CD8-positive, alpha-beta memory T cell (primary cell): ENCODE measurements around the gene COG2. TPM values are rescaled to one million over a fixed set of nuclear protein-coding genes. Genes with fewer than 3 reads are reported as not detected.

Experiments used
- CTCF ChIA-PET: fragments of 350-600 bp; sonication (Branson Sonifier 250); formaldehyde crosslinking; loops from one replicate; lab custom pipeline; 2021; ENCODE audit warnings: antibody characterized with exemption; lab: Charles Lee
- POLR2A ChIA-PET: fragments of 350-600 bp; sonication (Branson Sonifier 250); formaldehyde crosslinking; loops from one replicate; lab custom pipeline; 2021; ENCODE audit warnings: antibody characterized with exemption; lab: Charles Lee
- DNase-seq, 5 donors: peaks; one replicate each; pipeline versions ENCODE4 v3.0.0 to v3.0.0-alpha.2; 2020 to 2022; ENCODE audit warnings: mixed read lengths in 1 of 5
- H3K27ac ChIP-seq: one replicate; pipeline ENCODE4 v1.7.0; 2013; ENCODE audit warnings: low read depth, mild to moderate bottlenecking, low read length, moderate library complexity
- H3K27me3 ChIP-seq: 2 replicates; pipeline ENCODE4 v1.7.0; 2013; ENCODE audit warnings: low read length, mild to moderate bottlenecking; ENCODE audit not compliant: insufficient read depth, poor library complexity, severe bottlenecking
- H3K36me3 ChIP-seq: 2 replicates; pipeline ENCODE4 v1.7.0; 2013; ENCODE audit warnings: mild to moderate bottlenecking, low read length, moderate library complexity; ENCODE audit not compliant: insufficient read depth
- H3K4me1 ChIP-seq: 2 replicates; pipeline ENCODE4 v1.7.0; 2013; ENCODE audit warnings: mild to moderate bottlenecking, low read length, moderate library complexity; ENCODE audit not compliant: insufficient read depth
- H3K4me3 ChIP-seq: 2 replicates; pipeline ENCODE4 v1.7.0; 2013; ENCODE audit warnings: mild to moderate bottlenecking, low read length
- H3K9me3 ChIP-seq: 2 replicates; pipeline ENCODE4 v1.7.0; 2013; ENCODE audit warnings: mild to moderate bottlenecking, low read length
- H3K27ac Mint-ChIP-seq, 8 donors: one replicate each; pipeline ENCODE4 v1.8.0; 2020 to 2021; ENCODE audit warnings: mixed read lengths in 8 of 8, mild to moderate bottlenecking in 6 of 8, inconsistent platforms in 3 of 8, moderate library complexity in 3 of 8
- H3K27me3 Mint-ChIP-seq, 2 donors: one replicate each; pipeline ENCODE4 v1.8.0; 2020 to 2021; ENCODE audit warnings: mixed read lengths in 2 of 2, mild to moderate bottlenecking in 1 of 2, moderate library complexity in 1 of 2
- H3K36me3 Mint-ChIP-seq, 3 donors: one replicate each; pipeline ENCODE4 v1.8.0; 2020 to 2021; ENCODE audit warnings: mixed read lengths in 3 of 3, inconsistent platforms in 1 of 3, mild to moderate bottlenecking in 1 of 3
- H3K4me1 Mint-ChIP-seq, 3 donors: one replicate each; pipeline ENCODE4 v1.8.0; 2020 to 2021; ENCODE audit warnings: mixed read lengths in 3 of 3, inconsistent platforms in 1 of 3, mild to moderate bottlenecking in 1 of 3
- H3K4me3 Mint-ChIP-seq, 7 donors: one replicate each; pipeline ENCODE4 v1.8.0; 2020 to 2021; ENCODE audit warnings: mixed read lengths in 7 of 7, mild to moderate bottlenecking in 6 of 7, moderate library complexity in 4 of 7, inconsistent platforms in 2 of 7
- H3K9me3 Mint-ChIP-seq, 5 donors: one replicate each; pipeline ENCODE4 v1.8.0; 2020 to 2022; ENCODE audit warnings: mixed read lengths in 5 of 5, mild to moderate bottlenecking in 3 of 5, moderate library complexity in 2 of 5, inconsistent platforms in 1 of 5
- polyA plus RNA-seq: library from polyadenylated mRNA; unstranded; fragments of 300-500 nt; fragmentation: Illumina TruSeq; gene quantifications from one replicate; pipeline ENCODE4 v1.2.3, GENCODE V29; 2021
- total RNA-seq, 2 experiments: library from RNA; stranded (reverse); gene quantifications; one replicate each; pipeline ENCODE4 v1.2.3, GENCODE V29; 2021

COG2 gene
- total and polyA plus RNA-seq, 3 experiments from 2014 or later = 35.0 to 47.5 (median 45.0) TPM

DNA sequence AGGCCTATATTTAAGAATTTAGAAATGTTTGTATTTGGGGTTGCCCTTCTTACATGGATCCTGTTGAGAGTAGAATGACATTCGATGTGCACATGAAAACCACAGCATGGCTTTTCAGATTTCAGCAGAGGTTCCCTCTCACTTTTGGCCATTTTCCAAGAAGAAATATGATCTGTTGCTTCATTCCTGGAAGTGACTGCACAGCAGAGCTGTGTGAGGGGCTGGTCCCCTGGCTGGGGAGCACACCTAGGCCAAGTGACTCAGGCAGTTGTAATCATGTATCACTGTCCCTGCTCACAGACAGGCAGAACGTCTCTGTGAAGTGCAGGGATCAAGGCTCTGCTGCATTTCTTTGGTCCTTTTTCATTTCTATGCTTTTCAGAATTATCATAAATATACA is 39.3 kb downstream of the COG2 start:
- Histone ChIP-seq H3K27me3 (no peaks in the 10 kb centered on the region), H3K4me3 (no peak overlapping the region), H3K36me3 (peaks cover 57% of the 10 kb centered on the region), H3K9me3 (no peaks in the 10 kb centered on the region), H3K4me1 (peaks cover 6% of the 10 kb centered on the region), H3K27ac (no peak overlapping the region)
- peaks cover 15 to 25% (median 15%) of the 10 kb centered on the region in 3 donors for H3K4me1 Mint-ChIP-seq
- H3K4me3 Mint-ChIP-seq = no peak overlapping the region
- peak overlapping the region in 1 of 8 donors; percentile 40 for H3K27ac Mint-ChIP-seq
- H3K36me3 Mint-ChIP-seq = peaks cover 0 to 93% (median 24%) of the 10 kb centered on the region in 3 donors
- POLR2A ChIA-PET = no interaction called here
- CTCF ChIA-PET = interaction anchor here (1.7 kb wide), 1 partner anchor 39 kb away, joined by 4 read pairs; no protein-coding TSS in a partner anchor
- no peak for DNase-seq
- no peaks in the 10 kb centered on the region for H3K9me3 Mint-ChIP-seq
- H3K27me3 Mint-ChIP-seq = no peaks in the 10 kb centered on the region

DNA sequence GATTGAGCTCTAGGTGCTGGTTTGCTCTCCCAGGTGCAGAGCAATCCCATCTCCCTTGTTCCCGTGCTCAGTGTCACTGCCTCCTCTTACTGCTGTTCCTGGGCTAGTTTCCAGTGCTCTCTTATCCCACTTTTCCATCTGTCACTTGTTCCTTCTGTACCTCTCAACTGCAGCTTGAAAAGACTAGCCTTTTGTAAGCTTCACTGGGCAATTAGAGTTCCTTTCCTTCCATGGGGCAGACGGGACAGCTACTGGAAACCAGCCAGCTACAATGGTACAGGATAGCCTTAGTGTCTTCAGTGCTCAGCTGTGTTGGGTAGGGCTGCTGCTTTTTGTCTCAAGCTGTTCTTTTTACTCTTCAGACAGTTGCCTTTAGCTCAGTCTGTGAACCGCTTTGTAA is 40.0 kb downstream of the COG2 start:
- Histone ChIP-seq H3K27me3 (no peaks in the 10 kb centered on the region), H3K36me3 (peaks cover 64% of the 10 kb centered on the region), H3K4me1 (peaks cover 6% of the 10 kb centered on the region), H3K27ac (no peak overlapping the region), H3K9me3 (no peaks in the 10 kb centered on the region), H3K4me3 (no peak overlapping the region)
- Mint-ChIP-seq H3K4me1 (peaks cover 15 to 25% (median 15%) of the 10 kb centered on the region in 3 donors), H3K27ac (peak overlapping the region in 6 of 8 donors; percentile 18 to 76 (median 42)), H3K36me3 (peaks cover 0 to 95% (median 26%) of the 10 kb centered on the region in 3 donors), H3K27me3 (no peaks in the 10 kb centered on the region), H3K4me3 (no peak overlapping the region), H3K9me3 (no peaks in the 10 kb centered on the region)
- ChIA-PET CTCF (interaction anchor here (1.2 to 1.7 kb wide), 2 partner anchors 39 to 40 kb away, joined by 3 to 4 read pairs; no protein-coding TSS in a partner anchor), POLR2A (interaction anchor here (1.0 kb wide), 1 partner anchor 40 kb away, joined by 4 read pairs; the partner anchor contains the start of gene COG2)
- no peak for DNase-seq

DNA sequence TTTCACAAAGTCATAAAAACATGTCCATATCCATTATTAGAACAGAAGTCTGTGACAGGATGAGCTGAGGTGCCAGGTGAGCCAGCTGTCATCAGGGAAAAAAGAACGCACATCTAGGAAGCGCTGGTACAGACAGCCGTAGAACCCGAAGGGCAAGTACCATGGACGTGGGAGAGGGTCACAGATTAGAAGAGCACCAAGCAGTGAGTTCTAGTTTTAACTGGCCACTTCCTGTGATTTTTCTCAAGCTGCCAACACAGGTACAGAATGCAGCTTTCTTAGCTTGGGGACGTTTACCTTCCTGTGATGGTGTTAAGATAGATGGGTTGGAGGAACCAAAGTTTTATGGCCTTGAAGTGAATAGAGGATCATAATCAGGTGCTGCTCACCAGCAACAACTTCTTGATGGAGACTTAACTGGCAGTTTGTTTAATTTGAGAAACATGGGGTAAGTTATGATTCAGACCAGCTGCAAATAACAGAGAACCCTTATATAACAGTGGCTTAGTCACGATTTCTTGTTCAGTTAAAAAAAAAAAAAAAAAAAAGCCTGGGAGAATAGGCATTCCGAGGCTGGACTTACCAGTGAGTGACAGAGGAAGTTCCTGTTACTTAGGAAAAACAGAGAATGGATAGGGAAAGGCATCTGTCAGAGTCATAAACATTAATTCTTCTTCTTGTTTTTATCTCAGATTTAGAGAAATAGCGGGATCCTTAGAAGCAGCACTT is 40.8 kb downstream of the COG2 start:
- CTCF ChIA-PET = interaction anchor here (1.2 to 1.7 kb wide), 2 partner anchors 40 to 41 kb away, joined by 3 to 4 read pairs; no protein-coding TSS in a partner anchor
- Mint-ChIP-seq H3K27me3 (no peaks in the 10 kb centered on the region), H3K27ac (peak overlapping the region; percentile 40 to 86 (median 62)), H3K4me3 (peak overlapping the region in 5 of 7 donors; percentile 3 to 86 (median 58)), H3K36me3 (peaks cover 0 to 96% (median 26%) of the 10 kb centered on the region in 3 donors), H3K4me1 (peaks cover 15 to 25% (median 15%) of the 10 kb centered on the region in 3 donors), H3K9me3 (no peaks in the 10 kb centered on the region)
- peak in 1 of 5 donors; percentile 4 for DNase-seq
- Histone ChIP-seq H3K4me1 (peaks cover 6% of the 10 kb centered on the region), H3K36me3 (peaks cover 68% of the 10 kb centered on the region), H3K27ac (no peak overlapping the region), H3K9me3 (no peaks in the 10 kb centered on the region), H3K4me3 (no peak overlapping the region), H3K27me3 (no peaks in the 10 kb centered on the region)
- POLR2A ChIA-PET = interaction anchor here (1.0 kb wide), 1 partner anchor 41 kb away, joined by 4 read pairs; the partner anchor contains the start of gene COG2

DNA sequence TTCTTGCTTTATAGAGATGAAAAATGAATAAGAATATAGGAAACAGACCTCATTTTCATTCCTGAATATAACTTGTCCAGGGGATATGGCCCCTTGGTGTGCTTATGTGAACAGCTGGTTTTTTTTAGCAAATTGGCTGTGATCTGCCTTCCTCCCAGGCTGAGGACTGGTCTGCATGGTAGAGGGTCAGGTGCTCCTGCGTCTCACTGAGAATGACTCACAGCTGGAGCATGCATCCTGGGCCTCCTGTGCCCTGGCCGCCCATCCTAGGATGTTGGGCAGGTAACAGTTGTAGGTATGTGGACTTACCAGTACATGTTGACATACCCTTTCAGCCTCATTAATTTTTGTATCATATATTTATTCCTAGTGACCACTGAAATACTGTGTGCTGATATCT is 41.9 kb downstream of the COG2 start:
- H3K27me3 ChIP-seq = no peaks in the 10 kb centered on the region
- H3K36me3 ChIP-seq = peaks cover 68% of the 10 kb centered on the region
- CTCF ChIA-PET = interaction anchor here (1.0 kb wide), 1 partner anchor 12 kb away, joined by 3 read pairs; no protein-coding TSS in a partner anchor
- no peak overlapping the region for H3K27ac ChIP-seq
- H3K4me1 ChIP-seq = peaks cover 6% of the 10 kb centered on the region
- no peaks in the 10 kb centered on the region for H3K9me3 ChIP-seq
- DNase-seq = no peak
- no peak overlapping the region for H3K4me3 ChIP-seq
- Mint-ChIP-seq H3K27me3 (no peaks in the 10 kb centered on the region), H3K4me3 (no peak overlapping the region), H3K9me3 (no peaks in the 10 kb centered on the region), H3K27ac (peak overlapping the region in 1 of 8 donors; percentile 32), H3K36me3 (peaks cover 0 to 94% (median 23%) of the 10 kb centered on the region in 3 donors), H3K4me1 (peaks cover 15 to 25% (median 15%) of the 10 kb centered on the region in 3 donors)
- POLR2A ChIA-PET = no interaction called here

DNA sequence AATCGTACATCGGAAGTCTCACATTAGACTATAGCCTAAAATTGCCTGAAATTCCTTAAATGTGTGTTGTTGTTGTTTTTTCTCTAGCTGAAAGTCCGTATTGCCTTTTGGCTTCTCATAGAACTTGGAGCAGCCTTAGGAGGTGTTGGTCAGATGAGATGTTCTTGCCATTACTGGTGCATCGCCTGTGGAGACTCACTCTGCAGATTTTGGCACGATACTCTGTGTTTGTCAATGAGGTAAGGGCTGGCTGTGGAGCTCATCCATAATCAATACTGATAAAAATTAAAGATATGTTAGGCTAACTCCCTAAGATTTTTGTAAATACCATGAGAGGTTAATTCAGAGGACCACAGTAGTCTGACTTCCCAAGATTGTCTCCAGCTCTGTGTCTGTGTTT is 42.7 kb downstream of the COG2 start:
- ChIA-PET CTCF (no interaction called here), POLR2A (no interaction called here)
- Histone ChIP-seq H3K9me3 (no peaks in the 10 kb centered on the region), H3K4me3 (no peak overlapping the region), H3K27ac (no peak overlapping the region), H3K4me1 (peaks cover 6% of the 10 kb centered on the region), H3K36me3 (peaks cover 70% of the 10 kb centered on the region), H3K27me3 (no peaks in the 10 kb centered on the region)
- DNase-seq = no peak
- no peaks in the 10 kb centered on the region for H3K9me3 Mint-ChIP-seq
- H3K27me3 Mint-ChIP-seq = no peaks in the 10 kb centered on the region
- peaks cover 15 to 25% (median 15%) of the 10 kb centered on the region in 3 donors for H3K4me1 Mint-ChIP-seq
- H3K4me3 Mint-ChIP-seq = no peak overlapping the region
- peak overlapping the region in 1 of 8 donors; percentile 15 for H3K27ac Mint-ChIP-seq
- H3K36me3 Mint-ChIP-seq = peaks cover 0 to 94% (median 18%) of the 10 kb centered on the region in 3 donors

DNA sequence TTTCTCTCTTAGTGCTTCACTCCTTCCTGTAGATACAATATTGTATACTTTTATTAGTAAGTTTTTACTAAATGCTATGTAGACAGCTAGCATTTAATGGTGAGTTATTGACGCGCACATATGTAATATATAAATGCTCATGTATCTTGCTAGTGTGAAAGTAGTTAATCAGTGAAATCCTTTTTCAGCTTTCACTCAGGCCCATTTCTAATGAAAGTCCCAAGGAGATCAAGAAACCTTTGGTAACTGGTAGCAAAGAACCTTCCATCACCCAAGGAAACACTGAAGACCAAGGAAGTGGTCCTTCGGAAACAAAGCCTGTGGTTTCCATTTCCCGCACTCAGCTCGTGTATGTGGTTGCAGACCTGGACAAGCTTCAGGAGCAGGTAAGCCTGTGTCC is 44.5 kb downstream of the COG2 start:
- H3K27me3 Mint-ChIP-seq = no peaks in the 10 kb centered on the region
- peaks cover 15 to 18% (median 15%) of the 10 kb centered on the region in 3 donors for H3K4me1 Mint-ChIP-seq
- Histone ChIP-seq H3K36me3 (peaks cover 63% of the 10 kb centered on the region), H3K27ac (no peak overlapping the region), H3K27me3 (no peaks in the 10 kb centered on the region), H3K4me1 (peaks cover 6% of the 10 kb centered on the region), H3K4me3 (no peak overlapping the region), H3K9me3 (no peaks in the 10 kb centered on the region)
- no peak for DNase-seq
- no peak overlapping the region for H3K27ac Mint-ChIP-seq
- ChIA-PET CTCF (no interaction called here), POLR2A (no interaction called here)
- H3K4me3 Mint-ChIP-seq = no peak overlapping the region
- H3K36me3 Mint-ChIP-seq = peaks cover 0 to 91% (median 22%) of the 10 kb centered on the region in 3 donors
- H3K9me3 Mint-ChIP-seq = no peaks in the 10 kb centered on the region

DNA sequence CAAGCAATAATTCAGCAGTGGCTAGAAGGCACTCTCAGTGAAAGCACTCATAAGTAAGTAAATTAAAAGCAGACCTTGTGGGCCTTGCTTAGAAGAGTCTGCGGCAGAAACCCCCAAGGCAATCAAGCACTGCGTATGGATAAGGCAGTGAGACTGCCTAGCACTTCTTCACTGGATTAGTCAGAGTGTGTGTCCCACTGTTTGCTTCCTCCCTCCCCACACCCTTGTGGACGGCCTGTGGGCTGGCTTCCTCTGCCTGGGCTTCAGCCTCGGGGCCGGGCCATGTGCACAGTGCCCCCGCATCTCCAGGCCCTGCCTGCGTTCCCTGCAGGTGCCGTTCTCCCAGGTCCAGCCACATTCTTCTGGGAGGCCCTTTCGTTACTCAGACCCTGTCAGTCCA is 47.8 kb downstream of the COG2 start:
- Histone ChIP-seq H3K4me1 (no peaks in the 10 kb centered on the region), H3K27ac (no peak overlapping the region), H3K36me3 (peaks cover 43% of the 10 kb centered on the region), H3K27me3 (no peaks in the 10 kb centered on the region), H3K4me3 (no peak overlapping the region), H3K9me3 (no peaks in the 10 kb centered on the region)
- POLR2A ChIA-PET = no interaction called here
- no peak for DNase-seq
- no peaks in the 10 kb centered on the region for H3K9me3 Mint-ChIP-seq
- CTCF ChIA-PET = no interaction called here
- peaks cover 0 to 4% (median 0%) of the 10 kb centered on the region in 3 donors for H3K4me1 Mint-ChIP-seq
- H3K36me3 Mint-ChIP-seq = peaks cover 0 to 85% (median 27%) of the 10 kb centered on the region in 3 donors
- H3K27me3 Mint-ChIP-seq = peaks cover 0 to 1% of the 10 kb centered on the region in 2 donors
- peak overlapping the region in 2 of 8 donors; percentile 25 to 63 for H3K27ac Mint-ChIP-seq
- H3K4me3 Mint-ChIP-seq = no peak overlapping the region

DNA sequence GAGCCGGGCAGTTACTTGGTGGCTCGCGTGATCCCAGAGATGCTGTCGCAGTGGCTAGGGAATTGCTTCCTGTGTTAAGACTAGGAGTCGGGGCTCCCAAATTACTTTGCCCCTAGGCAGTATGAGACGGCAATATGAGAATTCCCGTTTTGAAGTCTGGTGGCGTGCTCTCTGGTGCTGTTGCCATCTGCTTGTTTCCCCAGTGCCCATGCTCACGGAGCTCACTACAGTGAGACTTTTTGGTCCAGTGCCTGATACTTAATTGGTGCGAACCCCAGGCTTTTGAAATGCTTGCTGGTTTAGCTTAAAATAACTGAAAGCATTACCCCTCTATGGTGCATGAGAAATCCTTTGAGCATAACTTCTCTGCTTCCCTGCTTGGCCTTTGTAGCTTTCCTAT is 49.3 kb downstream of the COG2 start:
- POLR2A ChIA-PET = no interaction called here
- CTCF ChIA-PET = no interaction called here

More for the DNA sequence above, 49.3 kb downstream of the COG2 start:
- H3K27ac ChIP-seq = no peak overlapping the region
- Mint-ChIP-seq H3K27me3 (peaks cover 0 to 2% of the 10 kb centered on the region in 2 donors), H3K27ac (no peak overlapping the region), H3K36me3 (peaks cover 0 to 73% (median 25%) of the 10 kb centered on the region in 3 donors), H3K9me3 (no peaks in the 10 kb centered on the region), H3K4me1 (peaks cover 0 to 4% (median 2%) of the 10 kb centered on the region in 3 donors), H3K4me3 (no peak overlapping the region)
- H3K9me3 ChIP-seq = no peaks in the 10 kb centered on the region
- no peaks in the 10 kb centered on the region for H3K27me3 ChIP-seq
- H3K4me1 ChIP-seq = no peaks in the 10 kb centered on the region
- H3K36me3 ChIP-seq = peaks cover 33% of the 10 kb centered on the region
- no peak for DNase-seq
- no peak overlapping the region for H3K4me3 ChIP-seq
